Skeletal muscle tissue (tissue), 4 donors: Measurements from ENCODE around the gene IGF1R. TPM values are rescaled to one million over a fixed set of nuclear protein-coding genes. Genes with fewer than 3 reads are reported as not detected.
A peak's percentile ranks its signal among the peaks of the same experiment; 100 is the strongest.

Experiments used
- H3K27ac ChIP-seq: one replicate; pipeline ENCODE4 v1.7.0; 2013; ENCODE audit warnings: mild to moderate bottlenecking, low read depth, low read length, inconsistent platforms
- H3K27me3 ChIP-seq, 3 donors: one replicate each; pipeline ENCODE4 v1.7.0; 2013; ENCODE audit warnings: low read length in 3 of 3; ENCODE audit not compliant: control insufficient read depth in 3 of 3, insufficient read depth in 3 of 3
- H3K36me3 ChIP-seq, 3 donors: one replicate each; pipeline ENCODE4 v1.7.0; 2013; ENCODE audit warnings: low read length in 3 of 3; ENCODE audit not compliant: control insufficient read depth in 3 of 3, insufficient read depth in 3 of 3
- H3K4me1 ChIP-seq, 3 donors: one replicate each; pipeline ENCODE4 v1.7.0; 2013; ENCODE audit warnings: low read length in 3 of 3, mild to moderate bottlenecking in 3 of 3; ENCODE audit not compliant: control insufficient read depth in 3 of 3, insufficient read depth in 3 of 3
- H3K4me3 ChIP-seq, 3 donors: one replicate each; pipeline ENCODE4 v1.7.0; 2013; ENCODE audit warnings: low read length in 3 of 3
- H3K9ac ChIP-seq, 3 donors: one replicate each; pipeline ENCODE4 v1.7.0; 2013; ENCODE audit warnings: low read length in 3 of 3, mild to moderate bottlenecking in 3 of 3, moderate library complexity in 2 of 3, low read depth in 1 of 3
- H3K9me3 ChIP-seq, 3 donors: one replicate each; pipeline ENCODE4 v1.7.0; 2013; ENCODE audit warnings: low read length in 3 of 3; ENCODE audit not compliant: control insufficient read depth in 3 of 3
- total RNA-seq: library from RNA; depleted of rRNA; stranded (reverse); fragments of >200 nt; gene quantifications from one replicate; pipeline ENCODE4 v1.2.3, GENCODE V29; 2014
- donor health status: Osteomylitis.

The IGF1R gene
- total RNA-seq, 1 donor from 2014 or later = 25.6 TPM

DNA sequence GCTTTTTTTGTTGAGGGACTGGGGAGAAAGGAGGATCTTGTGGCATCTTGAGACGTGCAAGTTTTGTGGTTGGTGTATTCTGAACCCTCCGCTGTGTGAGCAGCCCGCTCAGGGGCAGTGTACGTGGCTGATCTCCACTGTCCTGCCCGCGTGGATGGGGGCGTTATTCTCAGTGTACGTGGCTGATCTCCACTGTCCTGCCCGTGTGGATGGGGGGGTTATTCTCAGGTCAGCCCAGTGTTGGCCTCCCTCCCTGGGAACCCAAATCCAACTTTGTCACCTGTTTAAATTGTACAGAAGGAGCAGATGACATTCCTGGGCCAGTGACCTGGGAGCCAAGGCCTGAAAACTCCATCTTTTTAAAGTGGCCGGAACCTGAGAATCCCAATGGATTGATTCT lies 275.2 kb downstream of the IGF1R start:
- H3K4me1 ChIP-seq = peaks cover 13 to 19% (median 17%) of the 10 kb centered on the region in 3 donors
- peaks cover 20 to 23% (median 21%) of the 10 kb centered on the region in 3 donors for H3K36me3 ChIP-seq
- no peak overlapping the region for H3K9ac ChIP-seq
- H3K9me3 ChIP-seq = no peaks in the 10 kb centered on the region
- no peaks in the 10 kb centered on the region for H3K27me3 ChIP-seq
- no peak overlapping the region for H3K27ac ChIP-seq
- no peak overlapping the region for H3K4me3 ChIP-seq

DNA sequence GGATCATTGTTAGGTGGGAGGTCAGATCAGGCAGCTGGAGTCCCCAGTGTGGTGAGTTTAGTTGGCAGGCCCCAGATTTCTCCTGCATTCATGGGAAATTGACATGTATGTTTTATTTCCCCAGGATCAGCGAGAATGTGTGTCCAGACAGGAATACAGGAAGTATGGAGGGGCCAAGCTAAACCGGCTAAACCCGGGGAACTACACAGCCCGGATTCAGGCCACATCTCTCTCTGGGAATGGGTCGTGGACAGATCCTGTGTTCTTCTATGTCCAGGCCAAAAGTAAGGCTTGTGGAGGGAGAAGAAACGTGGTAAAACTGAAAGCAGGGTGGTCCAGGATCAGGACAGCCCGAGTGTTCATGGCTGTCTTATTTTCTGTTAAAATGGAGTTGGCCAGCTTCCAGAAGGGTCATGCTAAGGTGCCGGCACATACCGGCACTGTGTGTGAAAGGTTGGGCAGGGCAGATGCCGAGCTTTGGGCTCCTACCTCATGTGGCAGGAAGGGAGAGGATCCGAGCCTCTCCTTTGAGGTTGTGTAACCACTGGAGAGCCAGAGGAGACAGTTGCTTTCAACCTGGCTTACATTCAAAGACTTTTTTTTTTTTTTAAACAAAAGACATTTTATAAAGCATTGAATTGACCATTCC lies 276.2 kb downstream of the IGF1R start:
- H3K27ac ChIP-seq = peak overlapping the region; percentile 32

DNA sequence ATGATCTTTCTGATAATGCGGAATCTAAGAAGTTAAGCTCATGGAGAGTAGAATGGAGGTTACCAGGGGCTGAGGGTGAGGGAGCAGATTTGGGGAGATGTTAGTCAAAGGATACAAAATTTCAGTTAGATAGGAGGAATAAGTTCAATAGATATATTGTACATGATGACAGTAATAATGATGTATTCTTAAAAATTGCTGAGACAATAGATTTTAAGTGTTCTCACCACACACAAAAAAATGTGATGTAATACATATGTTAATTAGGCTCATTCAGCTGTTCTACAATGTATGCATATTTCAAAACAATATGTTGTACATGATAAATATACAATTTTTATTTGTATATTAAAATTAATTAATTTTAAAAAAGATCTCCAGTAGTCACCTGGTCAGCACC lies 277.9 kb downstream of the IGF1R start:
- Histone ChIP-seq H3K4me1 (peaks cover 13 to 19% (median 17%) of the 10 kb centered on the region in 3 donors), H3K9ac (no peak overlapping the region), H3K36me3 (peaks cover 15 to 21% (median 17%) of the 10 kb centered on the region in 3 donors), H3K9me3 (no peaks in the 10 kb centered on the region), H3K27me3 (no peaks in the 10 kb centered on the region), H3K4me3 (no peak overlapping the region), H3K27ac (no peak overlapping the region)

More for the DNA sequence above, 276.2 kb downstream of the IGF1R start:
- Histone ChIP-seq H3K27me3 (no peaks in the 10 kb centered on the region), H3K9me3 (no peaks in the 10 kb centered on the region), H3K4me1 (peaks cover 13 to 19% (median 17%) of the 10 kb centered on the region in 3 donors), H3K36me3 (peaks cover 15 to 23% (median 17%) of the 10 kb centered on the region in 3 donors), H3K9ac (no peak overlapping the region), H3K4me3 (no peak overlapping the region)

DNA sequence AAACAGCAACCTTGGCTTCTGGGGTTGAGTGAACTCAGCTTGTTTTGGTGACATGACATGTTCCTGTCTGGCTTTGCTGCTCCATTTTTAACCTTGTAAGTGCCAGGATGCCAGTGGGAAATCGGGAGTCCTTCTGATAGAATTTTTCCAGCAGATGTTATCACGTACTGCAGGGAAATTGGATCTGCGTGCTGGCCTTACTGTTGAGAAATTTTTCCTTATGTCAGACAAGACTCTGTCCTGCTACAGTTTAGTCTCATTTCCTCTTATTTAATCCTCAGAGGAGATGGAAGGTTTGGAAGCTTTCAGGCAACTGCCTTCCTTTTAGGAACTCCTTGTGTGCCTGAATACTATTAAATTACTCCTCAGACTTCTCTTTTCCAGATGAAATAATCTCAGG lies 278.7 kb downstream of the IGF1R start:
- Histone ChIP-seq H3K27ac (peak overlapping the region; percentile 14), H3K4me1 (peaks cover 13 to 19% (median 17%) of the 10 kb centered on the region in 3 donors), H3K9me3 (no peaks in the 10 kb centered on the region), H3K4me3 (no peak overlapping the region), H3K27me3 (no peaks in the 10 kb centered on the region), H3K36me3 (peaks cover 14 to 18% (median 14%) of the 10 kb centered on the region in 3 donors), H3K9ac (no peak overlapping the region)

DNA sequence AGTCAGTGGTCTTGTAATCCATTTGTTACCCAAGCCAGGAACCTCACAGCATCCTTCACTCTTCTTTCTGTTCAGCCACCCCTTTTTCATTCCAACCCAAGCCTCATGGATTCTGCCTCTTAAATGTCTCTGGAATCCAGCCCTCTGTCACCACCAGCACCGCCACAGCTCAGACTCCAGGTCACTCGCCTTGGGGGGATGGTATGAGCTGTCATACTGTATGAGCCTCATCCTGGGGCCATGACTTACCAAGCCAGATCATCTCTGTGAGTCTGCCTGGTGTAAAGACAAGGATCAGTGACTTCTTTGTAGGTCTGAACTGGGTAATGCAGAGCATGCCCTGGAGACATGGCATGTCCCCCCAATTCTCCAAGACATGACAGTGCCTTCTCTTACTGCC lies 279.7 kb downstream of the IGF1R start:
- peaks cover 4 to 11% (median 8%) of the 10 kb centered on the region in 3 donors for H3K36me3 ChIP-seq
- no peaks in the 10 kb centered on the region for H3K27me3 ChIP-seq
- H3K4me1 ChIP-seq = peaks cover 13 to 19% (median 17%) of the 10 kb centered on the region in 3 donors
- H3K9ac ChIP-seq = no peak overlapping the region
- no peaks in the 10 kb centered on the region for H3K9me3 ChIP-seq
- peak overlapping the region; percentile 37 for H3K27ac ChIP-seq
- no peak overlapping the region for H3K4me3 ChIP-seq

DNA sequence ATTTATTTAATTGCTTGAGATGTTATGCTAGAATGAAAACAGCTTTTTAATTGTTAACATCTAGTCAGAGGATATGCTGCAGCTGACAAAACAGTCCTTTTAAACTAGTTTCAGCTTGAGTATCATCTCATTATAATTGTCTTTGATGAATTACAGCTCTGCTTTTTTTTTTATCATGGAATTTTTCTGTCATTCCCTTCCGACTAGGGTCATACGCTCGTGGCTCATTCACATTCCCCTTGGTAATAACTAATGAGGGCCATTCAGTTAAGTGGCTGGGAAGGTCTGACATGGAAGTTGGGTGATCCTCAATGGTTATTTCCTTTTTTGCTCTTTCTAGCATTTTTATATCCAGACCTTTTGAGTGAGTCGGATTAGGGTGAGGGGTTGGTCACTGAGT lies 282.2 kb downstream of the IGF1R start:
- Histone ChIP-seq H3K27ac (no peak overlapping the region), H3K4me3 (no peak overlapping the region), H3K9me3 (no peaks in the 10 kb centered on the region), H3K36me3 (peaks cover 5 to 19% (median 6%) of the 10 kb centered on the region in 3 donors), H3K27me3 (no peaks in the 10 kb centered on the region), H3K4me1 (peaks cover 12 to 21% (median 14%) of the 10 kb centered on the region in 3 donors), H3K9ac (no peak overlapping the region)

DNA sequence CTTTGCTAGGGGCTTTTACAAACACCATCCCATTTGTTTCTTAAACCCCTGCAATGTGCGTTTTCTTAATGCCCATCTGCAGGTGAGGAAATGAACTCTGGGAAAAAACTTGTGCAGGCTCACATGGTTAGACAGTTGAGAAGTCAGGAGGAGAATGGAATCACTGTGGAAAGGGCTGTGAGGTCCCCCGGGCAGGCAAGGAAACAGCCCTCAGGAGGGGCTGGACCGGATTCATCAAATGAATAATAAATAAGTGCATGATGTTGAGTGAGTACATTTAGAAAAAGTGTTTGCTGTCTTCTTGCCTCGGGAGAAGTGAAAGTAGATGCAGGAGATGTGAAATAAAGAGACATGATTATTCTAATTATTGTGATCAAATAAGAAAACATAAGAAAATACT lies 282.7 kb downstream of the IGF1R start:
- Histone ChIP-seq H3K4me1 (peaks cover 12 to 25% (median 15%) of the 10 kb centered on the region in 3 donors), H3K9ac (no peak overlapping the region), H3K4me3 (no peak overlapping the region), H3K36me3 (peaks cover 8 to 22% (median 9%) of the 10 kb centered on the region in 3 donors), H3K27ac (no peak overlapping the region), H3K27me3 (no peaks in the 10 kb centered on the region), H3K9me3 (no peaks in the 10 kb centered on the region)

DNA sequence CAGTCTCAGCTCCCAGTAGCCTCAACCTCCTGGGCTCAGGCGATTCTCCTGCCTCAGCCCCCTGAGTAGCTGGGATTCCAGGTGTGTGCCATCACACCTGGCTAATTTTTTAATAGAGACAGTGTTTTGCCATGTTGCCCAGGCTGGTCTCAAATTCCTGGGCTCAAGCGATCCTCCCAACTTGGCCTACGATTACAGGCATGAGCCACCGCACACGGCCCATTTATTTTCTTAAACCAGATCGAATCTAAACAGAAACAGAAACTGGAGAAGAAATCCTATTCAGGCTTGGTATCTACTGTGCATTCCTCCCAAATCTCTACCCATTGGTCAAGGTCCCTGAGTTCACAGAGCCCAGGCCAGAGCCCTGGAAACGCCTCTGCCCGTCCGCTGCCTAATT lies 285.1 kb downstream of the IGF1R start:
- Histone ChIP-seq H3K36me3 (peaks cover 8 to 22% (median 9%) of the 10 kb centered on the region in 3 donors), H3K4me1 (peaks cover 0 to 12% (median 2%) of the 10 kb centered on the region in 3 donors), H3K9me3 (no peaks in the 10 kb centered on the region), H3K27ac (no peak overlapping the region), H3K27me3 (no peaks in the 10 kb centered on the region), H3K4me3 (no peak overlapping the region), H3K9ac (no peak overlapping the region)

DNA sequence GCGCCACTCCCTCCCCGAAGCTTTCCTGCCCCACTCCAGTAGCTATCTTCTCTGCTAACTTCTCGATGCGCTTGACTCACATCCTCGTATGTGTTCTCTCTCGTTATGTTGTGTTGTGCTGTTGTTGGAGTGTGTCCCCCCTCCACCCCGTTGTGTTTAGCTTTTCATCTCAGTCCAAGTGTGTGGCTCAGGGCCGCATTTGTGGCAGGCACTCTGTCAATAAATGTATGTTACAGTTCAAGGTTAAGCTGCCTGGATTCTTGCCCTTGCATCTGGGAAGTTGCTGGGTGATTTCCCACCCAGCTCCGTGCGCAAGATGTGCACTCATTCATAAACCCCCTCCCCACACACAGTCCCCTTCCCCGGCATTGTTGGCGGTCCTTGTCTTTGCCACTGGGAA lies 287.4 kb downstream of the IGF1R start:
- peaks cover 0 to 12% (median 2%) of the 10 kb centered on the region in 3 donors for H3K4me1 ChIP-seq
- no peaks in the 10 kb centered on the region for H3K27me3 ChIP-seq
- H3K9ac ChIP-seq = no peak overlapping the region
- no peak overlapping the region for H3K27ac ChIP-seq
- no peak overlapping the region for H3K4me3 ChIP-seq
- peaks cover 19 to 33% (median 20%) of the 10 kb centered on the region in 3 donors for H3K36me3 ChIP-seq
- H3K9me3 ChIP-seq = no peaks in the 10 kb centered on the region

DNA sequence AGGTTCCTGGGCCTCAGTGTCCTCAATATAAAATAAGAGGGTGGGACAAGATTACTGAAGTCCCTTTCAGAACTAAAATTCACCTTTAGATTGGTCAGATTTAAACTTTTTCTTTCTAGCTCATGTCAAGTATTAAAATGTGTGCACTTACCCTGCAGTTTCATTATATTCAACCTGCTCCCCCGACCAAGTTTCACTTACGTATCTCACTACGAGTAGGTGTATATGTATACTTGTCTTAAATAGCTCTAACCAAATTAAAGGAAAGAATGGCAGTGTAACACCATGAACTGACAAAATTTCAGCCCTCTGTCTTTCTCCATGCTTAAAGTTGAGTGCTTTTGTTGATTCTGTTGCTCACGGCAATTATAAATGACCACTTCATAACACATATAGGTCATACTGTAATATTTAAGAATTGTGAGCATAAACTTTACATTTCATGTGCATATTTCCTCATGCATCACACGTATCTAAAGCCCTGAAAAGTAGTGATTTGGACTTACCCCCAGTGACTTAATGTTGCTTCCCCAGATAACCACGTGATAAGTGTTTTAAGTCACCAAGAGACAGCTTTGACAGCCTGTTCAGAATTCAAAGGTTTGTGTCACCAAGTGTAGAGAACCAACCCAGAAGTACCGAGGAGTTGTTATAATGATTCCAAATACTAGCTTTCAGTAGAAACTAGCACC lies 289.2 kb downstream of the IGF1R start:
- no peaks in the 10 kb centered on the region for H3K9me3 ChIP-seq
- peaks cover 0 to 15% (median 9%) of the 10 kb centered on the region in 3 donors for H3K4me1 ChIP-seq
- H3K4me3 ChIP-seq = no peak overlapping the region
- no peaks in the 10 kb centered on the region for H3K27me3 ChIP-seq
- peaks cover 19 to 32% (median 20%) of the 10 kb centered on the region in 3 donors for H3K36me3 ChIP-seq
- no peak overlapping the region for H3K9ac ChIP-seq
- no peak overlapping the region for H3K27ac ChIP-seq
